ENCODE data around the gene THAP4.

Gene THAP4

DNA sequence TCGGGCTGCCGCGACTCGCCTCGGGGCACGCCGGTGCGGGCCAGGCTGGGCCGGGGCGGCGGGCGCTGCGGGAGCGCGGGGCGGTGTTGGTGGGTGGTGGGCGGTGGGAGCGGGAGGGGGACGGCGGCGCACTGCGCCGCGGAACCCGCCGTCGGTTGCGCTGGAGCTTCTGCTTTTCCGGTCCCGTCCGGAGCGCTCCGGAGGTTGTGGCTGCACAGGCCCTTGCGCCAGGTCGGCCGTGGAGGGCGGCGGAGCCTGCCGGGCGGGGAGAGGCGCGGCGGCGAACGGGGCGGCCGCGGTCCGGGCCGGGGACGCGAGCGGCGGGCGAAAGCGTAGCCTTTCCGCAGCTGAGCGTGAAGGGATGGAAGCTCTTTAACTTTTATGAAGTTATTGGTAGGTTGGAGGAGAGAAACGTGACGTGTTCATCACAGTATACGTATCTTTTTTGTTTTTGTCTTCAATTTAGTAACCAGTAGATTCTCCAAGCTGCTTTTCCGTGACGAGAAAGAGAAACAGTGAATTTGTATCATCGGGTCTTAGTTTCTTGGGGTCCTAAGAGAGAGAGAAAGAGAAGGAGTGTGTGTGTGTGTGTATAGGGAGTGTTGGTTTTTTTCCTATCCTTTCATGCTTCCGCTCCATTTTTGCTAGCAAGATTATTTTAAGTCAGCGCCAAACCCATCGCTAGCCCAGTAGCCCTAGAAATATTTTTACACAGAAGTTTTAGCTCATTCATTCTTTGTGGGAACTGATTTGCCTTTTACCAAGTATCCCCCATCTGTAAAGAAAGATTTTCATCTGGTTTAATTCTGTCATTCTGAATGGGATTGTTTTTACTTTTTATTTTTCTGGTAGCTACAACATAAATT is 1.1 kb upstream of the THAP4 start:
- DNase-seq: no peak

DNA sequence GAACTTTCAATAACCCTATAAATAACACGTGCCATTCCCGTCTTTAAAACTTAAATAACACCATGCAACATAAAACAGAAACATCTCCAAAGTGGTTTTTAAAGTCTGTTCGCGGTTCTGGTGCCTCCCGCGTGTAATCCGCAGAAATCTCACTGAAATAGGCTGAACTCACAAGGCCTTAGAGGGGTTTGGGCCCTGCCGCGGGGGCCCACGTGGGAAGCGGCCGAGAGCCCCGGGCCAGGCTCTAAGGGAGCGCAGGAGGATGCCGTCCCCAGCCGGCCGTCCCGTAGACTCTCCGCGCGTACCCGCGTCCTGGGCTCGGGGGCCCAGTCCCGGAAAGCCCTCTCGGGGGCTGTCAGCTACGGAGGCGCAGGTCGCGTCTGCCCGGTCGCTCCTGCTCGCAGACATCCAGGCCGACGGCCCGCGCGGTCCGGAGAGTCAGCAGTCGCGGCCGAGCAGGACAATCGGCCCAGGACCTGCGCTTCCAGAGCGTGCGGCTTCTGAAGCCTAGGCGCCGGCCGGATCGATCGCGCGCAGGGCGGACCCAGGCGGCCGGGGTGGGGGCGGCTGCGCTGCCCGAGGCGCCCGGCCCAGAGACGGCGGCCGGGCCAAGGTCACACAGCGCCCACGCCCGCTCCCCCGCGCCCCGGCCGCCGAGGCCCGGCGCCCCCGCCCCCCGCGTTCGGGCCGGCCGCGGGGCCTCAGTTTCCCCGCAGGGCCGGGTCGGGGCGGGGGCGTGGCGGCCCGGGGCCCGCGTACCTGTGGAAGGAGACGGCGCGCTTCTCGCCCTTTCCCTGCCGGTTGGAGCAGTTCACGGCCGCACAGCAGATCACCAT is 558 bp downstream of the THAP4 start:
- peak; percentile 43 for DNase-seq

DNA sequence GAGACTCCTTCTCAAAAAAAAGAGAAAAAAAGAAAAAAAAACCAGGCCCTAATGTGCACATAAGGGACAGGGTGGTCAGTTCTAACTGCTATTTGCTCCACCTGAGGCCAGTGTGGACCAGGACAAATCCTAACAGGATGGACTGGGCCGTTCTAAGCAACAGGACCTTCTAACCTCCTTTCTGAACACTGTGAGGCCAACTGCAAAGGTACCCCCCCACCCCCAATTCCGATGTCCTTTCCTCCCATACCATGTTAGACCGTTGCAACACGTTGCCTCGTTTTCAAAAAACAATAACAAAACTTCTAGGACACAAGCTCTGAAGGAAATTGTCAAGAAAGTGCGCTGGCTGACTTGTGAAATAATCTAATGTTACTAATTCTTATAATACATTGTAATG is 1.2 kb downstream of the THAP4 start:
- peak; percentile 7 for DNase-seq

GRCh38 chr2:241633561-241633960 is 3.4 kb downstream of the THAP4 start:
- DNase-seq: no peak

DNA sequence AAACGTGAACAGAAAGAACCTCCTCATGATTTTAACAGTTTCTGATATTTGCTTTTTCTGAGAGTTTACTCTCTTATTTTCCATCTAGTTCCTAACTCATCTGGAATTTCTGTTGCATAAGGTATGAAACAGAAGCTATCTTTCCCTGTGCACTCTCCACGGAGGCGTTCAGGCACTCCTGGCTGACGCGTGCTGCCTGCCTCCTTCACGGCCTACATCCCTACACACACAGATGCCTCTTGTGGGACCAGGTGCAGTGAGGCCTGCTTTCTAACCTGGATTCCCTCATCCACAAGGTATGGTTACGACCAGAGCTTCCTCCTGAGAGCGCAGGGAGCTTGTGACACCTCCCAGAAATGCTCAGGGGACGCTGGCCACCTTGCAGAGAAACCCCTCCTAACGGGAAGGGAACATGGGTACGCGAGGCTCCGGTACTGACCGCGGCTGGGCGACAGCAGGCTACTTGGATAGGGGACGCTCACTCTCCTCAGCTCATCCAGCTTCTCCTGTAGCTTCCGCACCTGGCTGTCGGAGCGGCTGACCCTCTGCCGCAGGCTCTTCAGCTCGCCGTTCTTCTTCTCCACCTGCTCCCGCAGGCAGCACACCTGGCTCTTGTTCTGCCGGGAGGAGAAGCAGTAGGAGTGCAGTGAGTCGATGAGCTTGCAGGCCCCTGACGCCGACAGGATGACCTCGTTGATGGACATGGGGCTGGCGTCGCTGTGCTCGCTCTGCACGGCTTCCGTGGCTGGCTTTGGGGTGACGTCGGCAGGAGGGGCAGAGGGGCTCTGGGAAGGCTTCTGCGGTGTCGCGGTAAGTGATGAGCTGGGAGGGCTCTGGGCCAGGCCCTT is 4.3 kb downstream of the THAP4 start:
- DNase-seq: no peak

DNA sequence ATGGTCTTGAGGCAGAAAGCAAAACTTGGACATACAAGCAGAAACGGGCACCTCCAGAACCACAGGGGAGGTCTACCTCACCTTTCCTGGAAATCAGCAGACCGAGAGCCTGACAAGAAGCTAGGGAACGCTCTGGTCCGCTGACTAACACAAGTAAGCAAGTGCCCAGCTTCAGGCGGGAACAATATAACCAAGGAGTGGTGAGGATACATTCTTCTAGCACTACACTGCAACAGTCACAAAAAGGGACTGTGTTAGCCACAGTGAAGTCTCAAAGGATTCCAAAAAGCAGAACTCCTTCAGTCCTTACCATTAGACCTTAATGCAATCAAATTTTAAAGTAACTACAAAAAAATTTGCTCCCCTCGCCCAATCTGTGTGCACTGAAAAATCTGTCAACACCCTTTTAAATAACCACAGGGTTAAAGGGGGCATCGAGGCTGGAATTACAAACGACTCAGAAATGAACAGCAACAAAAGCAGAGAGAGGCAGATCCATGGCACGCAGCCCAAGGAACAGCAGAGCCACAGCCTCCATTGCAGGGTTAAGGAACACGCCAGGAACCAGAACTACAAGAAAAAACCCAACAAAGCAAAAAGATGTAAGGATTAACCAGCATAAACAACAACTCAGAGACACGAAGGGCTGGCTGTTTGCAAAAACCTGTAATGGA is 7.1 kb downstream of the THAP4 start:
- DNase-seq: no peak

- no peak for DNase-seq
These were observed 9.3 kb downstream of the THAP4 start for GRCh38 chr2:241627675-241628074.

DNA sequence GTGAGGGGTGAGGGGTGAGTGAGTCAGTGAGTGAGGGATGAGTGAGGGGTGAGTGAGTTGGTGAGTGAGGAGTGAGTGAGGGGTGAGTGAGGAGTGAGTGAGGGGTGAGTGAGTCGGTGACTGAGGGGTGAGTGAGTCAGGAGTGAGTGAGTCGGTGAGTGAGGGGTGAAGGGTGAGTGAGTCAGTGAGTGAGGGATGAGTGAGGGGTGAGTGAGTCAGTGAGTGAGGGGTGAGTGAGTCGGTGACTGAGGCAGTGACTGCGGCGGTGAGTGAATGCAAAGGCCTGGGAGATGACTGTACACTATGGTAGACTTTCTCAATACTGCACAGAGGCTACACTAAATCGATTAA is 16.6 kb downstream of the THAP4 start:
- peak; percentile 40 for DNase-seq

- DNase-seq: no peak
These were observed 17.1 kb downstream of the THAP4 start for GRCh38 chr2:241619597-241620418.

DNA sequence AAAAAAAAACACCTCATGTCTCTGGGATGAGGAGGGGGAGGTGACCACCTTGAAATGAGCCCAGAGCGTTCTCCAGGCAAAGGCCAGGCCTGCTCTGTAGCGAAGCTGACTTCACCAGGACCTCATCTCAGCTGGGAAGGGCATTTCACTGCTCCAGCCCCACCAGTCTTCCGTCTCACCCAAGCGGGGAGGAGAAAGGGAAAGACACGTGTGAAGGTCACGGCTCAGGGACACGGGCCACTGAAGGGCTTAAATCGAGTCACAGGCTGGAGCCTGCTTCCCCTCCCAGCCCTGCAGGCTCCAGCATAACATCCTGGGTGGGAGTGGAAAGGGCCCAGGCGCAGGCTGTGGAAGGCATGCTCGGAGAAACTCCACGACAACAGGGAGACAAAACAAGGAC is 18.1 kb downstream of the THAP4 start:
- no peak for DNase-seq

- DNase-seq: no peak
These were observed 18.6 kb downstream of the THAP4 start for GRCh38 chr2:241618296-241618805.

GRCh38 chr2:241617431-241618154 is 19.4 kb downstream of the THAP4 start:
- peak; percentile 39 for DNase-seq

DNA sequence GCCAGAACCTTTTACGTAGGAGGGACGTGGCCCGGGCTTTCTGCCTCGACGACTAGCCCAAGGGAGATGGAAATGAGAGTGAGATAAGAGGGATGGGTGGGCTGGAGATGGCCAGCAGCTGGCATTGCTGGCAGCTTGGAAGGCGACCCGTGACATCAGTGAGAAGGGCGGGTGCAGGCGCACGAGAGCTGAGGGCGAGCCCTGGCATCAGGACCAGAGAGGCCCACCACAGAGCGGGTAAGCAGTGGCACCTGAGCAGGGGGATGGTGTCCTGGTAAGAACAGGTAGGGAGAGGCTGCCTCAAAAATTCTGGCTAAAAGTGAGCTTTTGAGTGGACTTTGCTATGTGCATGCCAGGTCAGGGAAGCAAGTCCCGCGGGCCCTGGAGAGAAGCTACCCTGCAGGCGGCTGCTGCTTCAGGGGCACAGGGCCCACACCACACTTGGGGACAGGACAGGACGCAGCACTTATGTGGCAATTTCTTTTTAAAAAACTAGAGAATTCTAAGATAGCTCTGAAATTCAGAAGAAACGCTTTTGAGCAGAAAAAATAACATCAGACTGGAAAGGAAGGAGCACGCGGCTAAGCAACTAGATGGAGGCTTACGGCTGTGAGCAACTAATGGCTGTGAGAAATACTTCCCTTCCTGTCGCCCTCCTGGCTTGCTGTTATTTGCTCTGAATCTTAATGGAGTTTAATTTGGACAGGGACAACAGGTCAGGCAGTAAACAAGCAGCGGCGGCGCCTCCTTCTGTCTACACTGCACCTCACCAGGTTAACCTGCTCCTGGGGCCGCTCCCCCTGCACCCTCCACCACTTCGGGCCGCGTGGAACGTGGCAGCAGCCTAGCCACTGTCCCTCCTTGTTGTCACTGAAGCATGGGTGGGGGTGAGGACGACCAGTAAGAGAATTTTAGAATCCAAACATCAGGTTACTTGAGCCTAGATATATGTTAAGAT is 20.5 kb downstream of the THAP4 start:
- DNase-seq: no peak

DNA sequence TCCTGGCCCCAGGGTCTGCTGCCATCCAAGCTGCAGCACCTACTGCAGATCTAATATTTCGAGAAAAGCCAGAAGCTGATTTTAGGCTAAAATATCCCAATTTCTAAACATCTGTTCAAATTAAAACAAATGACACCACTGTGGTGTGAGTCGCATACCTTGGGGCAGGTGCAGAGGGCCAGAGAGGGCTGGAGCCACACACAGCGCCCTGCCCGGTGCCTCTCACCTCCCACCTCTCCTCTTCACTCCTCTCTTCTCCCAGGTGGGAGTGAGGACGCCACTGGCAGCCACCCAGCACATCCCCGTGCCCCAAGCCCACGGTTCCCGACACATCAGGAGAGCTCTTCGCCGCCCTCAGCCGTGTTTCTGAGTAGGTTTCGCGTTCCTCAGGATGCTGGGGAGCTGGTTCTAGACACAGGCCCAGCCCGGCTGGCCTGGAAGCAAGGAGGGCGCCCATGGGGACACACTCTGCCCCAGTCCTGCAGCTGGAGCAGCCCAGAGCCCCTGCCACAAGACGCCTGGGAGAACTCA is 21.4 kb downstream of the THAP4 start:
- no peak for DNase-seq

DNA sequence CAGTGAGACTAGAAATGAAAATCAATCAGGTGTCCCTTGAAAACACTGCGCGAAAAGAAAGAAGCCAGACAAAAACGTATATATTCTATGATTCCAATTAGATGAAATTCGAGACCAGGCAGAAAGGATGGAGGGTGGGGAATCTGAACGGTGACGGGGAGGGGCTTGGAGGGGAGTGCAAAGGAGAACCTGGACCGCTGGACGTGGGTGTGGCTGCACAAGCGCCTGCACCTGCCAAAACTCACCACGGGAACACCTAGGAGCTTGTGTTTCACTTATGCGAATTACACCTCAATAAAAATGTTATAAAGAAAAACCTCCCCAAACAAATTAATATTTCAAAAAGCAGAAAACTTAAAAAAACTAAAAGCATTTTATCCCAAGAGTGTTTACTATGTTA is 21.9 kb downstream of the THAP4 start:
- no peak for DNase-seq

- no peak for DNase-seq
These were observed 23.8 kb downstream of the THAP4 start for GRCh38 chr2:241613017-241613780.

- DNase-seq: no peak
These were observed 24.6 kb downstream of the THAP4 start for GRCh38 chr2:241612156-241613016.

Data from fibroblast of skin of back (primary cell).